Pancreas (tissue), 10 donors: ENCODE results near the gene BCL2. TPM values are rescaled to one million over a fixed set of nuclear protein-coding genes. Genes with fewer than 3 reads are reported as not detected.

ENCODE experiments used
- ATAC-seq, 4 donors: fragments of 200-7000 bp; cut with Tn5 transposase; one replicate each; pipeline versions ENCODE4 v1.8.0 to v1.9.1; 2020; ENCODE audit warnings: mild to moderate bottlenecking in 4 of 4, moderate library complexity in 4 of 4
- DNase-seq, 6 donors: peaks; one replicate each; pipeline ENCODE4 v3.0.0-alpha.2; 2020
- FAIRE-seq: peaks from 2 replicates; lab custom pipeline; 2012; peaks lifted over from hg19 to GRCh38; lab: Jason Lieb, UNC
- H3K27ac ChIP-seq, 4 donors: fragments of 200-600 bp; sonication (generic); 1 replicate in 3 of 4; 2 replicates in 1 of 4; pipeline versions ENCODE4 v1.5.0 to v1.8.0; 2020
- H3K27me3 ChIP-seq, 4 donors: fragments of 200-600 bp; one replicate each; pipeline ENCODE4 v1.8.0; 2021
- H3K36me3 ChIP-seq, 3 donors: fragments of 200-600 bp; sonication (generic) in 1 of 3; one replicate each; pipeline versions ENCODE4 v1.5.0 to v1.8.0; 2020 to 2021
- H3K4me1 ChIP-seq, 3 donors: fragments of 200-600 bp; one replicate each; pipeline ENCODE4 v1.8.0; 2021
- H3K4me3 ChIP-seq, 4 donors: fragments of 200-600 bp; sonication (generic) in 2 of 4; one replicate each; pipeline versions ENCODE4 v1.5.0 to v1.8.0; 2020 to 2021
- H3K9me3 ChIP-seq, 4 donors: fragments of 200-600 bp; one replicate each; pipeline ENCODE4 v1.8.0; 2021
- CTCF ChIP-seq, 4 donors: fragments of 200-600 bp; sonication (generic) in 3 of 4; IDR thresholded peaks; one replicate each; pipeline versions ENCODE4 v1.5.0 to v1.8.0; 2021; ENCODE audit warnings: antibody characterized with exemption in 4 of 4
- WGBS, 2 donors: extraction: QIAGEN DNeasy Blood & Tissue Kit; methylation state at CpG; one replicate each; pipeline ENCODE4 v1.1.7; 2013; 5-methylcytosine and 5-hydroxymethylcytosine counted together
- intact Hi-C, 3 donors: fragments of 100-400 bp; cut with DNase I; formaldehyde crosslinking; loops; one replicate each; pipeline versions ENCODE4 v1.11.1 to v1.14.2; 2022
- polyA plus RNA-seq, 2 donors: library from polyadenylated mRNA; stranded (reverse); fragments of 200-250 nt; gene quantifications; one replicate each; pipeline ENCODE4 v1.2.3, GENCODE V29; 2013
- total RNA-seq, 6 donors: library from RNA; stranded (reverse); fragmentation: NEBNext Ultra II Directional in 4 of 6; extraction: Animal tissue kit (Norgen Biotek cat#: 25700) in 4 of 6; gene quantifications; one replicate each; pipeline versions ENCODE4 v1.2.1 to v1.2.4, GENCODE V29; 2021 to 2023
- donor health status: healthy with polysubstance abuse.
- donor health status: DM: no; HTN: no; CAD: no; lungs with moderate emphysema.
- donor health status: DM: no; HTN: no; CAD: no.
- donor health status: control.
- donor health status: control.
- donor health status: Bipolar disorder and iron deficiency.
- donor health status: DM: yes; HTN: yes; CAD: no.
- donor health status: DM: no; HTN: no; CAD: no.
- donor health status: DM: no; HTN: no; CAD: no.
- donor health status: DM: yes; HTN: yes; CAD: no.

Gene BCL2
- total and polyA plus RNA-seq, 8 donors: 1.9 to 9.0 (median 4.2) TPM

- ATAC-seq: no peak
Measured at GRCh38 chr18:63241317-63241712, 78.3 kb downstream of the BCL2 start.

GRCh38 chr18:63240531-63241316, 78.8 kb downstream of the BCL2 start:
- Histone ChIP-seq H3K4me3 (no peak overlapping the region), H3K27ac (no peak overlapping the region), H3K36me3 (no peaks in the 10 kb centered on the region), H3K4me1 (peaks cover 0 to 12% (median 7%) of the 10 kb centered on the region in 3 donors), H3K27me3 (no peaks in the 10 kb centered on the region), H3K9me3 (no peaks in the 10 kb centered on the region)
- intact Hi-C loops: no loop called here
- no peak for TF ChIP-seq CTCF (IDR thresholded peaks at IDR 0.05)
- ATAC-seq: no peak
- no peak for FAIRE-seq
- DNase-seq: no peak
- WGBS, 2 donors: 68 to 69% methylated on average over 8 of the region's 8 CpGs

More at GRCh38 chr18:63241317-63241712, 78.3 kb downstream of the BCL2 start:
- intact Hi-C loops: no loop called here
- H3K27me3 ChIP-seq: no peaks in the 10 kb centered on the region
- H3K36me3 ChIP-seq: no peaks in the 10 kb centered on the region
- no peak overlapping the region for H3K27ac ChIP-seq
- 48 to 50% methylated on average over 3 of the region's 3 CpGs for WGBS, 2 donors
- H3K4me1 ChIP-seq: peaks cover 0 to 12% (median 7%) of the 10 kb centered on the region in 3 donors
- no peak for TF ChIP-seq CTCF (IDR thresholded peaks at IDR 0.05)
- H3K4me3 ChIP-seq: no peak overlapping the region
- FAIRE-seq (no peak), DNase-seq (no peak)
- no peaks in the 10 kb centered on the region for H3K9me3 ChIP-seq

- Histone ChIP-seq H3K27me3 (no peaks in the 10 kb centered on the region), H3K4me3 (no peak overlapping the region), H3K9me3 (no peaks in the 10 kb centered on the region), H3K27ac (peak overlapping the region; percentile 25 to 74 (median 49)), H3K36me3 (no peaks in the 10 kb centered on the region), H3K4me1 (peaks cover 0 to 12% (median 7%) of the 10 kb centered on the region in 3 donors)
- no peak for DNase-seq
- peak in 1 of 4 donors; percentile 9 for ATAC-seq
- 73 to 80% methylated on average over 9 of the region's 9 CpGs for WGBS, 2 donors
- intact Hi-C loops: no loop called here
- no peak for TF ChIP-seq CTCF (IDR thresholded peaks at IDR 0.05)
- no peak for FAIRE-seq
Measured at GRCh38 chr18:63238693-63239075, 80.9 kb downstream of the BCL2 start.

GRCh38 chr18:63237881-63238692, 81.5 kb downstream of the BCL2 start:
- Histone ChIP-seq H3K36me3 (no peaks in the 10 kb centered on the region), H3K27me3 (no peaks in the 10 kb centered on the region), H3K27ac (peak overlapping the region; percentile 25 to 74 (median 59)), H3K9me3 (no peaks in the 10 kb centered on the region), H3K4me1 (peaks cover 0 to 12% (median 7%) of the 10 kb centered on the region in 3 donors), H3K4me3 (no peak overlapping the region)
- intact Hi-C loops: no loop called here
- FAIRE-seq (peak; percentile 86), ATAC-seq (peak; percentile 74 to 86 (median 80)), DNase-seq (peak in 3 of 6 donors; percentile 34 to 53 (median 45))
- no peak for TF ChIP-seq CTCF (IDR thresholded peaks at IDR 0.05)
- WGBS, 2 donors: 27 to 32% methylated on average over 14 of the region's 14 CpGs
